HepG2 (cell line): Measurements from ENCODE around the gene NPFFR1.
"Not testable (repeated sequence)": the region's sequence is repeated elsewhere in the genome, so short reads cannot be mapped to it uniquely, and the experiment has no call there.

ENCODE experiments used
- AKNA ChIP-seq: sonication (generic); formaldehyde crosslinking; IDR thresholded peaks from 2 replicates; pipeline ENCODE4 v1.4.0; 2020; ENCODE audit warnings: missing genetic modification reagents, borderline replicate concordance
- RFX5 ChIP-seq: IDR thresholded peaks from 2 replicates; pipeline ENCODE4 v1.6.1; 2011; ENCODE audit warnings: low read depth, low read length, improper control_type of control experiment
- TFE3 ChIP-seq: IDR thresholded peaks from 2 replicates; pipeline ENCODE4 v1.6.1; 2016
- ZNF530 ChIP-seq: sonication (generic); formaldehyde crosslinking; IDR thresholded peaks from 2 replicates; pipeline ENCODE4 v1.5.0; 2020; ENCODE audit warnings: low read depth, mild to moderate bottlenecking, missing genetic modification reagents

- TF ChIP-seq ZNF530; TFE3 (CRISPR knock-in tag); RFX5; AKNA (CRISPR knock-in tag): not testable (repeated sequence)
Measured at GRCh38 chr10:70222811-70223447, 60.9 kb downstream of the NPFFR1 start.
